Effector CD4-positive, alpha-beta T cell (primary cell): ENCODE data around the gene CARD18. TPM values are rescaled to one million over a fixed set of nuclear protein-coding genes. Genes with fewer than 3 reads are reported as not detected.

Source experiments
- DNase-seq: peaks from one replicate; pipeline ENCODE4 v3.0.0-alpha.2; 2020
- total RNA-seq: gene quantifications from one replicate; lab custom pipeline; 2026; lab: John Stamatoyannopoulos, UW

Gene CARD18
- not detected for total RNA-seq

GRCh38 chr11:105139669-105140068 is at the start of gene CARD18:
Gene CARD18 (minus strand): TSS chr11:105139769. CDS start chr11:105139726, 43 bp downstream.
- DNase-seq = no peak

GRCh38 chr11:105183987-105184386 is 44.4 kb upstream of the CARD18 start:
- no peak for DNase-seq

GRCh38 chr11:105183426-105183825 is 43.9 kb upstream of the CARD18 start:
- DNase-seq = no peak

- DNase-seq = no peak
Measured at GRCh38 chr11:105181521-105181920, 42.0 kb upstream of the CARD18 start.

- DNase-seq = no peak
Measured at GRCh38 chr11:105181100-105181499, 41.5 kb upstream of the CARD18 start.

GRCh38 chr11:105179542-105180278 is 40.1 kb upstream of the CARD18 start:
- no peak for DNase-seq

- no peak for DNase-seq
Measured at GRCh38 chr11:105177658-105178057, 38.1 kb upstream of the CARD18 start.

GRCh38 chr11:105168457-105168856 is 28.9 kb upstream of the CARD18 start:
- DNase-seq = no peak

- no peak for DNase-seq
Measured at GRCh38 chr11:105167244-105167643, 27.7 kb upstream of the CARD18 start.

- no peak for DNase-seq
Measured at GRCh38 chr11:105164208-105164607, 24.6 kb upstream of the CARD18 start.

- DNase-seq = no peak
Measured at GRCh38 chr11:105162506-105162905, 22.9 kb upstream of the CARD18 start.

GRCh38 chr11:105158436-105158835 is 18.9 kb upstream of the CARD18 start:
- DNase-seq = no peak

- no peak for DNase-seq
Measured at GRCh38 chr11:105156720-105157119, 17.2 kb upstream of the CARD18 start.

GRCh38 chr11:105156231-105156630 is 16.7 kb upstream of the CARD18 start:
- DNase-seq = no peak

GRCh38 chr11:105155679-105156078 is 16.1 kb upstream of the CARD18 start:
- DNase-seq = no peak

- no peak for DNase-seq
Measured at GRCh38 chr11:105153392-105153791, 13.8 kb upstream of the CARD18 start.

GRCh38 chr11:105152560-105152959 is 13.0 kb upstream of the CARD18 start:
- no peak for DNase-seq

- no peak for DNase-seq
Measured at GRCh38 chr11:105152021-105152512, 12.5 kb upstream of the CARD18 start.

GRCh38 chr11:105149477-105149876 is 9.9 kb upstream of the CARD18 start:
- DNase-seq = no peak

- DNase-seq = no peak
Measured at GRCh38 chr11:105148241-105148640, 8.7 kb upstream of the CARD18 start.

- no peak for DNase-seq
Measured at GRCh38 chr11:105144887-105145286, 5.3 kb upstream of the CARD18 start.

- no peak for DNase-seq
Measured at GRCh38 chr11:105142167-105142566, 2.6 kb upstream of the CARD18 start.

GRCh38 chr11:105137286-105137685 is 2.3 kb downstream of the CARD18 start:
- no peak for DNase-seq

GRCh38 chr11:105135883-105136282 is 3.7 kb downstream of the CARD18 start:
- DNase-seq = no peak
